DOHH2 (cell line): Measurements from ENCODE around the gene PTPRN2.
"Not testable (repeated sequence)": the region's sequence is repeated elsewhere in the genome, so short reads cannot be mapped to it uniquely, and the experiment has no call there.

Source experiments
- H3F3A ChIP-seq: fragments of 200-600 bp; sonication (generic), shearing (Covaris generic); 2 replicates; pipeline ENCODE4 v1.6.0; 2016; ENCODE audit warnings: antibody characterized with exemption, mild to moderate bottlenecking; ENCODE audit not compliant: control insufficient read depth, insufficient read depth
- H3K27ac ChIP-seq: fragments of 200-600 bp; sonication (generic); 2 replicates; pipeline ENCODE4 v1.5.1; 2014; ENCODE audit warnings: low read depth, mild to moderate bottlenecking, low read length, moderate library complexity
- H3K27me3 ChIP-seq: fragments of 200-600 bp; sonication (generic); 2 replicates; pipeline ENCODE4 v1.6.1; 2014; ENCODE audit warnings: mild to moderate bottlenecking, low read length, mixed read lengths; ENCODE audit not compliant: control insufficient read depth
- H3K36me3 ChIP-seq: fragments of 200-600 bp; sonication (generic); 2 replicates; pipeline ENCODE4 v1.6.1; 2014; ENCODE audit warnings: mild to moderate bottlenecking, low read length, moderate library complexity, mixed read lengths; ENCODE audit not compliant: control insufficient read depth
- H3K4me1 ChIP-seq: fragments of 200-600 bp; sonication (generic); 2 replicates; pipeline ENCODE4 v1.6.1; 2014; ENCODE audit warnings: mild to moderate bottlenecking, low read length, mixed read lengths; ENCODE audit not compliant: control insufficient read depth
- H3K4me2 ChIP-seq: fragments of 200-600 bp; sonication (generic); 2 replicates; pipeline ENCODE4 v1.6.0; 2014; ENCODE audit warnings: mild to moderate bottlenecking, low read length, moderate library complexity
- H3K4me3 ChIP-seq: fragments of 200-600 bp; sonication (generic); 2 replicates; pipeline ENCODE4 v1.5.1; 2014; ENCODE audit warnings: mild to moderate bottlenecking, low read length, mixed read lengths
- H3K79me2 ChIP-seq: fragments of 200-600 bp; sonication (generic); 2 replicates; pipeline ENCODE4 v1.6.1; 2014; ENCODE audit warnings: mild to moderate bottlenecking, low read length, mixed read lengths; ENCODE audit not compliant: control insufficient read depth
- H3K9me2 ChIP-seq: fragments of 200-600 bp; sonication (generic); replicated peaks from 2 replicates; pipeline ENCODE4 v1.6.1; 2014; ENCODE audit warnings: mild to moderate bottlenecking, low read length, mixed read lengths; ENCODE audit not compliant: control insufficient read depth
- H3K9me3 ChIP-seq: fragments of 200-600 bp; sonication (generic); 2 replicates; pipeline ENCODE4 v1.6.1; 2014; ENCODE audit warnings: antibody characterized with exemption, low read length, mixed read lengths; ENCODE audit not compliant: control insufficient read depth, insufficient read depth
- H4K20me1 ChIP-seq: fragments of 200-600 bp; sonication (generic); 2 replicates; pipeline ENCODE4 v1.6.0; 2014; ENCODE audit warnings: low read depth, mild to moderate bottlenecking, antibody characterized with exemption, low read length, moderate library complexity; ENCODE audit not compliant: control insufficient read depth, insufficient read depth
- EZH2phosphoT487 ChIP-seq: fragments of 200-600 bp; sonication (generic); IDR thresholded peaks from 2 replicates; pipeline ENCODE4 v1.6.1; 2017; ENCODE audit warnings: borderline replicate concordance, mild to moderate bottlenecking, antibody characterized with exemption, low read length, moderate library complexity, mixed read lengths
- TF ChIP-seq, protein P1 (sequence below): fragments of 200-600 bp; sonication (generic); IDR thresholded peaks from one replicate; pipeline ENCODE4 v1.5.1; 2014; ENCODE audit warnings: antibody characterized with exemption, mild to moderate bottlenecking, low read depth, low read length; ENCODE audit not compliant: poor library complexity, severe bottlenecking

The PTPRN2 gene

DNA sequence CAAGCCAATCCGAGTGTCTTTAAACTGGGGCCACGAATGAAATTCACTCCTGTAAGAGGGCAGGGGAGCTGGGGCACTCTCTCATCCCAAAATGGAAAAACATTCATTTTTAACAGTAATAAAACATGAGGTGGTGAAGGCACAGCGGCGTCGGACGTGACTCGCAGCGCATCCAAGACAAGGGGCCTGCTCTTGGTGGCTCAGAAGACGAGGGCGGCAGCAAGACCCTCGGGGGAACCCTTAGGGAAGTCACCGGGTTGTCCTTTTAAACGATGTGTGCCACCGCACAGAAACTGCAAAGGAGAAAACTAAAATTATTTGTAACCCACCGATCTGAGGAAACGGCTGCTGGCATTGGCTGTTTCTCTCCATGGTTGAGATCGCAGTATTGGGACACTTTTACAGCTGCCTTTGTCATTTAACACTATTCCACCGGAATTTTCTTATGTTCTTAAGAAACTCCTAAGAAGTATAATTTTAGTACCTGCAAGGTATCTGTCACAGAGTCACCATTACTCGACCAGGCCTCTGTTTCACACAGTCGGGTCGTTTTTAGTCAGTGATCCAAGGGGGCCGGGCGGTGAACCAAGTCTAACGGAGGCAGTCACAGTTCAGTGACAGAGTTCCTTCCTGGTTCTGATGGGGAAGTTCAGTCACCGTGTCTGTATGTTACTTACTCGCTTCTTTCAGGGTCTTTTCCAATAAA, 159.3 kb downstream of the PTPRN2 start:
- Histone ChIP-seq H3K9me3 (peaks cover 12% of the 10 kb centered on the region; the same call in 1 of the 2 replicates), H3K27me3 (no peaks in the 10 kb centered on the region), H3K27ac (no peak overlapping the region), H3K79me2 (no peaks in the 10 kb centered on the region), H3K9me2 (no peaks in the 10 kb centered on the region), H3K4me2 (no peak overlapping the region), H3F3A (no peaks in the 10 kb centered on the region), H4K20me1 (no peaks in the 10 kb centered on the region), H3K36me3 (no peaks in the 10 kb centered on the region), H3K4me1 (no peaks in the 10 kb centered on the region), H3K4me3 (no peak overlapping the region)
- TF ChIP-seq EZH2phosphoT487, result no peak
- TF ChIP-seq, protein P1, sequence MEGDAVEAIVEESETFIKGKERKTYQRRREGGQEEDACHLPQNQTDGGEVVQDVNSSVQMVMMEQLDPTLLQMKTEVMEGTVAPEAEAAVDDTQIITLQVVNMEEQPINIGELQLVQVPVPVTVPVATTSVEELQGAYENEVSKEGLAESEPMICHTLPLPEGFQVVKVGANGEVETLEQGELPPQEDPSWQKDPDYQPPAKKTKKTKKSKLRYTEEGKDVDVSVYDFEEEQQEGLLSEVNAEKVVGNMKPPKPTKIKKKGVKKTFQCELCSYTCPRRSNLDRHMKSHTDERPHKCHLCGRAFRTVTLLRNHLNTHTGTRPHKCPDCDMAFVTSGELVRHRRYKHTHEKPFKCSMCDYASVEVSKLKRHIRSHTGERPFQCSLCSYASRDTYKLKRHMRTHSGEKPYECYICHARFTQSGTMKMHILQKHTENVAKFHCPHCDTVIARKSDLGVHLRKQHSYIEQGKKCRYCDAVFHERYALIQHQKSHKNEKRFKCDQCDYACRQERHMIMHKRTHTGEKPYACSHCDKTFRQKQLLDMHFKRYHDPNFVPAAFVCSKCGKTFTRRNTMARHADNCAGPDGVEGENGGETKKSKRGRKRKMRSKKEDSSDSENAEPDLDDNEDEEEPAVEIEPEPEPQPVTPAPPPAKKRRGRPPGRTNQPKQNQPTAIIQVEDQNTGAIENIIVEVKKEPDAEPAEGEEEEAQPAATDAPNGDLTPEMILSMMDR, result no peak

DNA sequence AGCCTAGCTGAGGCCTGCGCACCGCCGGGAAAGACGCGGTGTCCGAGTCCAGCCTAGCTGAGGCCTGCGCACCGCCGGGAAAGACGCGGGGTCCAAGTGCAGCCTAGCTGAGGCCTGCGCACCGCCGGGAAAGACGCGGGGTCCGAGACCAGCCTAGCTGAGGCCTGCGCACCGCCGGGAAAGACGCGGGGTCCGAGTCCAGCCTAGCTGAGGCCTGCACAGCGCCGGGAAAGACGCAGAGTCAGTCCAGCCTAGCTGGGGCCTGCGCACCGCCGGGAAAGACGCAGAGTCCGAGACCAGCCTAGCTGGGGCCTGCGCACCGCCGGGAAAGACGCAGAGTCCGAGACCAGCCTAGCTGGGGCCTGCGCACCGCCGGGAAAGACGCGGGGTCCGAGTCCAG, 161.9 kb downstream of the PTPRN2 start:
- H3K4me1 ChIP-seq, H3K4me3 ChIP-seq, H3K27me3 ChIP-seq: not testable (repeated sequence)

DNA sequence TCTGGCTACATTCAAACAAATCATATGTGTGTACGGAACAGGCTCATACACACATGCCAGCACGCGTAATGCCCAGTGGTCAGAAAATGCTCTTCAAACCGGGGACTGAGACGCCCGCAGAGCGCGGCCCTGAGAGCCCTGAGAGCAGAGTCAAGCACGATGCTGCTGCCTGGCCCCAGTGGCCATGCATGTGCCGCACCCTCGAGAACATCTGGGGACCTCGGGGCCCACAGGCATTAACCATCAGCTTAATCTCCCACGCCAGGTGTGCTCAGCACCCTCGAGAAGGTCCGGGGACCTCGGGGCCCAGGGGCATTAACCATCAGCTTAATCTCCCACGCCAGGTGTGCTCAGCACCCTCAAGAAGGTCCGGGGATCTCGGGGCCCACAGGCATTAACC, 163.1 kb downstream of the PTPRN2 start:
- no peak overlapping the region for H3K27ac ChIP-seq
- H3K4me1 ChIP-seq, result no peaks in the 10 kb centered on the region
- H4K20me1 ChIP-seq, result no peaks in the 10 kb centered on the region
- peaks cover 20% of the 10 kb centered on the region; the same call in 1 of the 2 replicates for H3K9me3 ChIP-seq
- H3K9me2 ChIP-seq, result no peaks in the 10 kb centered on the region; the same call in 1 of the 2 replicates
- no peaks in the 10 kb centered on the region for H3K27me3 ChIP-seq
- H3K79me2 ChIP-seq, result no peaks in the 10 kb centered on the region
- no peaks in the 10 kb centered on the region for H3K36me3 ChIP-seq
- H3K4me3 ChIP-seq, result no peak overlapping the region
- no peaks in the 10 kb centered on the region for H3F3A ChIP-seq
- H3K4me2 ChIP-seq, result no peak overlapping the region
- no peak for TF ChIP-seq EZH2phosphoT487
- TF ChIP-seq, protein P1, result no peak

More for the DNA sequence above, 161.9 kb downstream of the PTPRN2 start:
- not testable (repeated sequence) for H3K4me2 ChIP-seq, H3K9me2 ChIP-seq, H4K20me1 ChIP-seq, H3K27ac ChIP-seq, H3K36me3 ChIP-seq, H3F3A ChIP-seq, H3K79me2 ChIP-seq
- peaks cover 12% of the 10 kb centered on the region; the same call in 1 of the 2 replicates for H3K9me3 ChIP-seq

DNA sequence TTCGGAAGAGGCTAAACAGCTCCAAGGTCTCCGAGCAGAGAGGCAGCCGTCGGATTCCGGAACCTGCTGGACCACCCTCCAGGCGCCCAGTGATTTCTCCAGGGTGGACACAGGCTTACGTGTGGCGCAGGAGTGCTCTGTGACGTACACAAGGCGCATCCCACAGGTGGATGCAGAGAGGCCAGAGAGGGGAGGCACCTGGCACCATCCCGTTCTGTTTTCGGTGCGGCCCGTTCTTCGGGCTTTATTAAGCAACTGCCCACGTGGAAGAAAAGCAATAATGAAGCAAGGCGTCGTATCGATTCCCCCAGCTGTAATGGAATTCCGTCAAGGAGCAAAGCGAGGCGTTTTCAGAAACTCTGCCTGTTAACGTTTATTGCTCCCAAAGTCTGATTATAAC, 163.6 kb downstream of the PTPRN2 start:
- Histone ChIP-seq H3K9me3 (peaks cover 20% of the 10 kb centered on the region; the same call in 1 of the 2 replicates), H3K4me2 (no peak overlapping the region), H3K79me2 (no peaks in the 10 kb centered on the region), H3K9me2 (no peaks in the 10 kb centered on the region; the same call in 1 of the 2 replicates), H3K27ac (no peak overlapping the region), H3K4me3 (no peak overlapping the region), H4K20me1 (no peaks in the 10 kb centered on the region), H3K27me3 (no peaks in the 10 kb centered on the region), H3F3A (no peaks in the 10 kb centered on the region), H3K36me3 (no peaks in the 10 kb centered on the region), H3K4me1 (no peaks in the 10 kb centered on the region)
- TF ChIP-seq, protein P1, result no peak
- TF ChIP-seq EZH2phosphoT487, result no peak
